ENCODE data around the gene SEMA5A. TPM values are rescaled to one million over a fixed set of nuclear protein-coding genes. Genes with fewer than 3 reads are reported as not detected.
A peak's percentile ranks its signal among the peaks of the same experiment; 100 is the strongest.

Gene SEMA5A
- total RNA-seq, 1 donor from 2014 or later: 29.3 TPM

DNA sequence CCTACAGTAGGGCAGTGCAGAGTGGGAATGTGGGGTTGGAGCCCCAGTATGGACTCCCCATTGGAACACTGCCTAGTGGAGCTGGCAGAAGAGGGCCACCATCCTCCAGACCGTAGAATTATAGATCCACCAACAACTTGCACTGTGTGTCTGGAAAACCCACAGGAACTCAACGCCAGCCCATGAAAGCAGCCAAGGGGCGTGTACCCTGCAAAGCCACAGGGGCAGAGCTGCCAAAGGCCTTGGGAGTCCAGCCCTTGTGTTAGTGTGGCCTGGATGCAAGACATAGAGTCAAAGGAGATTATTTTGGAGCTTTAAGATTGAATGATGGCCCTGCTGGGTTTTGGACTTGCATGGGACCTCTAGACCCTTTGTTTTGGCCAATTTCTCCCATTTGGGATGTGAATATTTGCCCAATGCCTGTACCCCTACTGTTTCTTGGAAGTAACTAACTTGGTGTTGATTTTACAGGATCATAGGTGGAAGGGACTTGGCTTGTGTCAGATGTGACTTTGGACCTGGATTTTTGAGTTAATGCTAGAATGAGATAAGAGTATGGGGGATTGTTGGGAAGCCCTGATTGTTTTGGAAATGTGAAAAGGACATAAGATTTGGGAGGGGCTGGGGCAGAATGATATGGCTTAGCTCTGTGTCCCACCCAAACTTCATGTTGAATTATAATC, 266.8 kb downstream of the SEMA5A start:
- no peak for DNase-seq (ENCODE audit: low spot score)

DNA sequence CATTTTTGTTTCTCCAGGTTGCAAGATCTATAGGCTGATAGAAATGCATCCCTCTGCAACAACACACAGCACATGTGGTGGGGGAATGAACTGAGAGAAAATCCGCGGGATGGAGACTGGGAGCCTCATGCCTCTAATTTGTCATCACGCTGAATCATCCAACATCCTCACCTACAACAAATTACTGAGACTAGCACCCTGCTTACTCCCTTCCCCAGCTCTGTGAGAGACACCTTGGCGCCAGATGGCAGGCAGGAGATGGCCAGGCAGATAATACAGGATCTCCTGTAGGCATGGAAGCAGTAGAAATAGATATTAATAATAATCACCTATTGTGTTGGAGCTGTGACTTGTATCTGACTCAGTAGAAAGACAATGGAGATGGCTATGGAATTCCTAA, 276.9 kb downstream of the SEMA5A start:
- DNase-seq (ENCODE audit: low spot score): no peak

DNA sequence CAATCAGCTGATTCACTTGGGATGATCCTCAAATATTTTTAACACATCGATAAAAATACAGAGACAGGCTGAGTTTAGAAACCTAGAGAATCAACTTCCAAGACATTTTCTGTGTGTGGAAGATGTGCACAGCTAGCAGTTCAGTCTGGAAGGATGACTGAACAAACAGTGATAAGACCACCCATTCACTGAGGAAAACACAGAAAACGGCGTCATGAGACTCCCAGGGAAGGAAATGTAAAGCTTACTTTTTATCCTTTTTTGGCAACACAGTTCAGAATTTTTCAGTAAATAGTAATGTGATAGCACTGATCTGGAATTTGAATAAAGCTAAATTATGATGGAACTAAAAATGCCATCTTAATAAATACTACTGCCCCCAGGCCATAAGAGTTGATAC, 277.6 kb downstream of the SEMA5A start:
- DNase-seq (ENCODE audit: low spot score): no peak

DNA sequence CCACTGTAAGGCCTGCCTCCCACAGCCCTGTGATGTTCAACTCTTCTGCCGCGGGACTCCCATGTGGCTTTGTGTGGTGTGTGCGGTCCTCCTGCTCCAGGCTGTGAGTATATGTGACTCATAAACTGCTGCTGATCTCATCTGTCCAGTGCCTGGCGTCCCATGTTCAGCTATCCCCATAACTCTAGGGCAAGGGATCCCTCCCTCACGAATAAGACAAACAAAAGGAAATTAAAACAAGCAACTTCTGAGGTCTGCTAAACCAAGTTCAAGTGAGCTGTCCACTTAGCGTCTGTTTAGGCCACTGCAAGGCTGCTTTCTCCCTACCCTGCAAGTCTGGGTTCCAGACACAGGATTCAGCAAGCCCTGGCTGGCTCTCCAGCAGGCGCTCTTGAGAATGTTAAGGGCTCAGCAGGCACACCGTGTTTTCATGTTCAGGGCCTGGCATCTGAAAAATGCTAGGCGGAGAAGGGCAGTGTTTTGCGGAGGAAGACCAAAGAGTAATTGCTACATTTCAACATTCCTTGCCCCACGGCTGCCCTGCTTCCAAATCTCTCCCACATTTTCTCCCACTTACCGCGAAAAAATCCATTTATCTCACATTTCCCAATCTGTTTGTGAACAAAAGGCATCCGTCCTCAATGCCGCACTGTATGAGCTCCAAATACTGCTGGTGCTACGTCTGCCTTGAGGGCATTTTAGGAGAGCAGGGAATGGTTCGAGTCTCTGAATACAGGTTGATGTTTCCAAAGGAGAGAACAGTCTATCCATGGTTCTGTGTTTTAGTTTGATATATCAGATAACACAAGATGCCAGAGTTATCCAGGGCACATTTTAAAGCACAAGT, 280.2 kb downstream of the SEMA5A start:
- peak; percentile 32 for DNase-seq (ENCODE audit: low spot score)

DNA sequence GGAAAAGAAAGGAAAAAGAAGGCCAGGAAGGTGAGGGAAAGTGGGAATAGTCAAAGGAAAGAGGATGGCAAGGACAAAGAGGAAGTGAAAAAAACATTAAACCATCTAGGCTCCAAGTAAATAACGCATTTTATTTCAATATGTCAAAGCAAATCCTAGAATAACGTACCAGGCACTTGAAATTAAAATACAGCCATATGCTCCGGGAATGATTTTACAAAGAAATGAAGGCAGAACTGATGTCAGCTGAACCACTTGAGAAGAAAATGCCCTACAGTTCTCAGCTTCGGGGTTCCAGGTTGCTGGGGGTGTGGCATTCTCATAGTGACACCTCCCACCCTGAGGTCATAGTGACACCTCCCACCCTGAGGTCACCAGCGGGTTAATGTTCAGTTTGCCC, 281.6 kb downstream of the SEMA5A start:
- DNase-seq (ENCODE audit: low spot score): no peak

DNA sequence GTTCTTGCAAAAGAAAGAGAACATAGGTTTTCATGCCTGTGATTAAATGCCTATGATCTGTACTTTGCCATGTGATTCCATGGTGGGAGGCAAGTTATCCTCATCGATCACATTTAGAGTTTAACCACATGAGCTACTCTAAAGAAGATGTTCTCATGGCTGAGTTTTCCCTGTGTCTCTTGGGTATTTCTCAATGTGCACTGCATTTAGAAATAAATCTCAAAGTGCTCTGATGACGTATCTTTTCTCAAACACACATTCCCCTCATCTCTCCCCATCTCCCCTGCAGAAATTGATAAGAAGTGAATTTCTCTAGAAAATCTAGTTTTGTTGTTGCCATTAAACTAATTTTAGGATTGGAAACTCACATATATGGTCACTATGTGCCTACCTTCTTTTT, 282.2 kb downstream of the SEMA5A start:
- DNase-seq (ENCODE audit: low spot score): no peak

DNA sequence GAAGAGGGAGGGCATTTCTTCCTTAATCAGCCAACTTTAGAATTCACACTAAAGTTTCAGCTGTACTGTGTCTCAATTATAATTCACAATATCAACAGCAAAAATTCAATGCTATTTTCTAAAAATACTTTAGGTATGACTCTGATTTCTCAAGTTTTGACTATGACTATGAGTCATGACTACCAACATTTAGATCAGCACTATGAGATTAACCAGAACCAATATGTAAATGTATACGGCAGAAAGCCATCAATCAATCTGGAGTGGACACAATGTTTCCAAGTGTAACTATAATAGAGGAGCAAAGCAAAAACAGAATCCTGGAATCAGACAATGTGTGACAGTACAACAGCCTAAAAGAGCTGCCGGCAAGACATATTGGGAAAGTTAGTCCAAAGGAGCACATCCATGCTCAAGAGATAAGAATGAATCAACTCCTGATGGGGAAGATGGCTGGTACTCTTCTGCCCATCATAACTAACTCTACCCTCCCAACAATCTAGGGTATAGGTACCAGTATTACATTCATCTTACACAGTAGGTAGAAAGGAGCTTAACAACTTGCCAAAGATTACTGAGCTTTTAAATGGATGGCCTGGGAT, 294.4 kb downstream of the SEMA5A start:
- DNase-seq (ENCODE audit: low spot score): no peak

DNA sequence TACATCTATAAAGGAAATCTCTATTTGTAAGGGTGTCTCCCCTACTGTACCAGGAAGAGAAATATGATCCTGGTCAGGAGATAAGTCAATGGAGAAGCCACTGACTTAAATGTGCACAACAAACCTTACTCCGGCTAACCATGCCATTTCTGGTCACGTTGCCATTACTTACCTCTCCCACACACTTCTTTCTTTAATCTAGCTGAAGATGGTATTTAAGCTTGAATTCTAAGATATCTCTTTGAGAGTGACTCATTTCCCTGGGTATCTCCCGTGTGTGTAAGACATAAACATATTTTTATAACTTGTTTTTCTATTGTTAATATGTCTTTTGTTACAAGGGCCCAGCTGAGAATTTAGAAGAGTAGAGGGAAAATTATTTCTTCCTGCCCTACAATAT, 296.6 kb downstream of the SEMA5A start:
- no peak for DNase-seq (ENCODE audit: low spot score)

DNA sequence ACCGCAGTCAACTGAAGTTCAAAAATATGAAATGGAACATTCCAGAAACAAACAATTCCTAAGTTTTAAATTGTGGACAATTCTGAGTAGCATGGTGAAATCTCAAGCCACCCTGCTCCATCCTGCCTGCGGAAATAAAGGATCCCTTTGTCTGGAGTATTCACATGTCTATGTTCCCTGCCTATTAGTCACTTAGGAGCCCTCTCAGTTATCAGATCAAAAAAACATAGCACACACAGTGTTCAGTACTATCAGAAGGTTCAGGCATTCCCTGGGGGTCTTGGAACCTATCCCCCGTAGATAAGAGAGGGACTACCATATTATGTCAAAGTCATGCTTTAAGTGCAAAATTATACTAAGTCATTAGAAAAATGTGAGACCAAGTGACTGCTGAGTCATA, 300.8 kb downstream of the SEMA5A start:
- no peak for DNase-seq (ENCODE audit: low spot score)

DNA sequence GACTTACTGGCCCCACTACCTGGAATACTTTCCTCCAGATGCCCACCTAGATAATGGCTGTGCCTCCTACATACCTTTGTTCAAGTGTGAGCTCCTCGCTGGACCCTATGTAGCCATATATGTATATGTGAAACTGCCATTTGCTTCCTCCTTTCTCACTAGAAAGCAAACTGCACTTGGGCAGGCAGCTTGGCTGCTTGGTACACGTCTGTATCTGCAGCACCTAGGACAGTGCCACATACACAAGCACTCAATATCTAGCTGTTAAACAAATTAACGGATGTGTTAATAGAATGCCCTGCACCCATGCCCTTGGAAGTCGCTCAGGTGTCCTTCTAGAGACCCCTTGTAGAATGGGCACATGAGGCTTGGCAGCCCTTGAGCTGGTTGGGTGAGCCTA, 301.5 kb downstream of the SEMA5A start:
- DNase-seq (ENCODE audit: low spot score): no peak

DNA sequence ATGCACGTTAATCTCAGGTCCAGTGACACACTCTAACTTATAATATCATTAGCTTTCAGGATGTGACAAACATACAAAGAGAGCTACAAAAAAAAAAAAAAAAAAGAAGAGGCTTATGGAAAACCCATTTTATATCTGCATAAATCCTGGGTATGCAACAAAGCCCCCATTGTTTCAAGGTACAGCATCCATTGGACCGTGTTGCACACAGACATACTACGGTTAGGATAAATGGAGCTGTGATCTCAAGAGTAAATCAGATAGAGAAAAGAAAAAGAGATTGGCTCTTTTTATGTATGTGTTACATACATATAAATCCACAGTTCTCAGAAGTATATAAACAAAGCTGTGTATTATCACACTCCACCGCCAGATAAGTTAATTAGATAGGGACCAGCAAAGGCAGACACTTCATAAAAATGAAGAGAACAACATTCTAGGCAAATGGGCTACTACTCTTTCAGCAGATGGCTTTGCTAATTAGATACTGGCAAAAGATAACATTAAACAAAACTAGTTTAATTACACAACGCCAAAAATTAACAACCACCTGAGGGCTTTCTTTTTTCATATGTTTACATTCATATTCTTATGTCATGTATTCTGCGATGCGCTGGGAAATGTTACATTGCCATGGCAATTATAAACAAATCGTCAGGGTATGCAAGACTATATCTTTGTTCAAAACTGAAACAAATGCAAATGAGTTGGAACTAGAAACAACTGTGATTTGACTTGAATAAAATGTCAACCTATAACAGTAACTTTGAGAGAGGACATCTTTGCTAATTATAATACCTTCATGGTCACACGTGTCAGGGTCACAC, 304.2 kb downstream of the SEMA5A start:
- DNase-seq (ENCODE audit: low spot score): no peak

DNA sequence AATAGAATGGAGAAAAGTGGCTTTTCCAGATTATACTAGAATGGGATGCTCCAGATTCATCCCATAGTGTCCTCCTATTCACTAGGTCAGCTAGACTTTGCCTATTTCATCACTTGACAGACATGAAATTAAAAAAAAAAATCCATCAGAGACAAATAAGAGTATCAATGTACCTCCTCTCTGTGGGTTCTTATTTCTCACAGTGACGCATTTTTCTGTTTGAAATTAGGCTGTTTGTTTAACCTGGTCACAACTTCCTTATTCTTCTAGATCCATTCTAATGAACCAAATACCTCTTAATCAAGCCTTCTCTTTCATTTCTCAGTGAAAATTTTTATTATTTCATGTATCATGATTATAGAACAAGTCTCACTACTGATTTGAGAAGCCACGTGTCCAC, 305.4 kb downstream of the SEMA5A start:
- no peak for DNase-seq (ENCODE audit: low spot score)

DNA sequence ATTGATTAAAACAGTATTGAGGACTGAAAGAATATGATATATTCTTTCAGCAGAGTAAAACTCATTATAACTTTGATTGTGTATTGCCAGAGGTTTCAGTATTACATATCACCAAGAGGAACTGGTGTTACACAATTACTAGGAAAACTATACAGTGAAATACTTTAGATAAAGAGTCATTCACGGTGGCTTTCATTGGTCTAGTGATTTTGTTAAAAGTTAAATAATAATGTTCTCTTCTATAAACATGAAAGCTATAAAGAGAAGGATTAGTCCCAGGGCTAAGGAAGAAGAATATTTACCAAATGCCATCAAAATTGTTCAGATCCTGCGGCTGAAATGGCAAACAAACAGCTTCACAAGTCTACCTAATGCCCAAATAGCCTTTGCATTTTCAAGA, 306.2 kb downstream of the SEMA5A start:
- no peak for DNase-seq (ENCODE audit: low spot score)

DNA sequence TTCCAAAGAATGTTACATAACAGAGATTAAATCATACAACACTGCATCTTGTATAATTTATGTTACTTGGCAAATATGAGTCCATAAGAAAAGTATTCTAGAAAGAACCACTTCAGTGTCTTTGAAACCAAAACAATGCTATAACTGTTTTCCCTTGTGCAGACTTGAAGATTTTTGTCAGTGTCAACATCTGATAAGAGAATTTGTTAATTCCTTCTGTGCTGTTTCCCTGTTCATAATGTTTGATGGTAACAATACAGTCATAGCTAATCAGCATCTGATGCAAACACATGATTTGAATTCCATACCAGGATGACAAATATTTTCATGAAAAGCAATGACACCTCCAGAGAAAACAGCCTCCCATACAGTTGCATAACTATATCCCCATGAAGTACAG, 306.8 kb downstream of the SEMA5A start:
- DNase-seq (ENCODE audit: low spot score): no peak

DNA sequence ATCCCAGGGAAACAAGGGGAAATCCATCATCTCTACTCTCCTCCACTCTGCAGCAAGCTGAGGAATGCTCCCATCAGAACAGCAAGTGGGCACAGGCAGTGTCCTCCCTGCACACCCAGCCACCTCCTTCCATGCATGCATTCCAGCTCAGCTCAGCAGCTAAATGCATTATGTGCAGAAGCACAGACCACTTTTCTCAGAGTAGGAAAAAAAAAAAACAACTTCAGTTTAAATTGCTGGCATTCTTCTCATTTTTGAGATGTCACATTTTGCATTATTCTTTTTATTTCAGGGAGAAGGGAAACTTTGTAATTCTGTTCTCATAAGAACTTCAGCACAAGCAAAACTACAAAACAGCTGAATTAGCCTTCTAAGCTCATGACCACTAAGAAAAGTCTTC, 312.2 kb downstream of the SEMA5A start:
- no peak for DNase-seq (ENCODE audit: low spot score)

DNA sequence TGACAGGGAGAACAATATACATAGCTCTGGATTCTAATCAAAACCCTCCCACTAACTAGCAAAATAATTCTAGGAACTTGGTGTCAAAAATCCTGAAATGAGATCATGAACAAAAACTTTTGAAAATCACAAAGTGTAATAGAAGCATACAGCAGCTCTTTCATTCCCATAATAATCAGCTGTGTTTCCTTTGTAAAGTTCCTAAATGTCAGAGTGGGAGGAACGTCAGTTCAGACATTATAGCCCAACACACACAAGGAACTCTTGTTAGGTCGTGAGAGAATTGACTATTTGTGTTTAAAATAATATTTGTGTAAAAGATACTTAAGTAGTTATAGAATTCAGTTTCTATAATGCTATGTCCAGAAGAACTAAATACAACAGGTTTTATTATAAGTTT, 312.8 kb downstream of the SEMA5A start:
- DNase-seq (ENCODE audit: low spot score): no peak

DNA sequence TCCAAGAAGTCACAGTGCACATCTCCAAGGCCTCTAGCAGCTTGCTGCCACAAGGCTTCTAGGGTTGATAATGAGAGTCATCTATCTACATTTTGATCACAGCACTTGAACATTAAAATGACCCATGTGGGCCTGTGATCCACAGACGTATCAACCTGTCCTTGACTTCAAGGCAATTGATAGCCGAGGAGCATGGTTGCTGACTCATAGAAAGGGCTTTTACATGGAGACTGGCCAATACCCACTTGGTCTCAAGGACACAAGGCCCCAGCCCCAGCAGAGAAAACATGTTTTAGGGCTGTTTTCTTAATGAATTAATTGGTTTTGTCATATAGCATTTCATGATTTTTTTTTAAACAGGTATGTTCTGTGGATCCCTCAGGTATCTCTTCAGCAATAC, 314.0 kb downstream of the SEMA5A start:
- DNase-seq (ENCODE audit: low spot score): no peak

DNA sequence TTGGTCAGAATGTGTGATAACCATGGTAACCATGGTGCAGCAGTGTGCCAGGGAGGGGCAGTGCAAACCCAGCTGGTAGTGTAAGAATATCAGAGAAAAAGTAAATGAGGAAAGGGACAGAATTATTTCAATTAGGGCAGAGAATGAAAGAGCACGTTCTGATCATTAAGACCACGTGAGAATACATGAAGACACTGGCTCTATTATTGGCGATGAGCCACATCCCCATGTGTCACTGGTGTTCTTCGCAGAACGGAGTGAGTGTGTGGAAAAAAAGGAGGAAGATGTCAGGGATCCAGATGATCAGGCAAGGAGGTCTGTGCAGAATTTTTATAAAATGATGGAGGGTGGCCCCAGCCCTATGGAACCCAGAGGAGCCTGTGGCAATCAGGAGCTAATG, 315.5 kb downstream of the SEMA5A start:
- DNase-seq (ENCODE audit: low spot score): no peak

DNA sequence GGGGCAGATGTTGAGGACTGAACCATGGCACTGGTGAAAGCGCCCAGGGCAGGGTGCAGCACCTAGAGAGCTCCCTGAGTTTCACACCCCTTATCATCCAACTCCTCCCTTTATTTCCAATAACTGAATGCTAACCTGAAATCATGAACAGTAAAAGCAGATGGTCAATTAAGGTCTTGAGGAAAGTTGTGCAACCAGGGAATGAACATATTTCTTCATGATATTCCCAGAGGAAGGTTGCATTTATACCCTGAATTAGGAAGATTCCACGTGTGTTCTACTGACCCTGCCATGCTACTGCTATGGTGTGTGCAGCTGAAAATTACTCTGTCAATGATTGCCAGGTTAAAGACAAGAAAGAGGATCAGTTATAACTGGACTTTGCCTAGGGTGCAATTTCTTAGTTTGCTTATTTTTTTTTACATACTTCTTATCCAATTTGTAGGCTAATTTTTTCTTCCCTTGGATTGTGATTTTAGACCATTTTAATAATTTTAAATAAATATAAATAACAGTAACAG, 319.8 kb downstream of the SEMA5A start:
- no peak for DNase-seq (ENCODE audit: low spot score)

DNA sequence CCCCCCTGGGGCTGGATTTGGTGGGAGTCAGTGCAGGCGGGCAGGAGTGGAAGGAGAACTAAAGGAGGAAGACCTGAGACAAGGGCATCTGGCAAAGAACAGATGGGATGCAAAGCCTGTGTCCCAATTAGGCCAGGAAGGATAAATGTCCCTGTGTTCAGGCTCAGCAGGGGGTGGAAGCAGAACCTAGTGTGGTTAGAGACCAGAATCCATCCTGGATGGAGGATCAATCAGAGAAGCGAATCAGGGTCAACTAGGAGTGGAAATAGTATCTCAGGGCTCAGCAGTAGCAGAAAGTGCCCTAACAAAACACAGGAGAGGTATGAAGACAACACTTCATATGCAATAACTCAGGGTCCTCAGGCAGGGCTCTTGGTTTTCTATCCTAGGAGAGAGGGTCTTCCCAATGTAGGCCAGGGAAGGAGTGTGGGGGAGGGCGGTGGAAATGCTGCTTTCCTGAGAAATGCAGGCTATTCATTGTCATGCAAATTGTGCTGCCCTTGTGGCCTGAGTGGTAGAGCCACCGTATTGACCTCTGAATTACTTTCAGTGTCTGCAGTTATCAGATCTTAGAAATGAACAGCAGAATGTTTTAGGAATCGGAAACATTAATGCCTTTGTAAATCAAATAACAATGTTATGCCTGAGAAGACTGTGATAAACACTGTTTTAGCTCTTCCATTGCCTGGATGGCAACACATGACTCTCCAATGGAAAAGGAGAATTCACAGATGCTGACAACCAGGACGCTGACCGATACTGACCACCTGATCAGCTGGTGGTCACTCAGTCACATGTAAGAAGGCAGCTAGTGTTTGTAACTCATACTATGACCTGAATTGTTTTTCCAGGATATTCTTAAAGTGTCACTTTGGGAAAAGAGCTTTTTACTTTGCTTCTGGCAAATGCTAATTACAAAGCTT, 323.6 kb downstream of the SEMA5A start:
- no peak for DNase-seq (ENCODE audit: low spot score)

DNA sequence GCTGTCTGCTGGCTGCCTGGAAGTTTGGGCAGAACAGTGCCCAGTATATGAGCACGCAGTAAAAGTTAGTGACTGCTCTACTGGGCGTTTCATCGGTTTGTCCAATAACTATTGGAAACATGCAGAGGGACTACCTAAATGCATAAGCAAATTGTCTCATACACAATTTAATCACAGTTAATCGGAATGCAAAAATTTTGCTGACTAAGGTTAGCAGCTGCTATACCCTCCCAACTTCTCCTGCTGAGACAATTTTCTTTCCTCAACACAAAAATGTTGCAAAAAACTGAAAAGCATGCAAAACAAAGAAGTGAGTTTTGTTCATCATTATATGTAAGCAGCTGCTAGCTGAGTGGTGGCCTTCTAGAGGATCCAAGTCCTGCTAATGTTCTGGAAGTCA, 327.5 kb downstream of the SEMA5A start:
- no peak for DNase-seq (ENCODE audit: low spot score)

Measured in mucosa of gallbladder (tissue), 1 donor.